Prostate gland (tissue), 2 donors: ENCODE measurements around the gene LHX6. TPM values are rescaled to one million over a fixed set of nuclear protein-coding genes. Genes with fewer than 3 reads are reported as not detected.

Source experiments
- DNase-seq: peaks from one replicate; pipeline ENCODE4 v3.0.0-alpha.2; 2019; ENCODE audit warnings: low spot score
- H3K27ac ChIP-seq, 2 donors: fragments of 200-600 bp; sonication (generic); 2 replicates each; pipeline ENCODE4 v1.5.1; 2017 to 2019
- H3K27me3 ChIP-seq: fragments of 200-600 bp; sonication (generic); replicated peaks from 2 replicates; pipeline ENCODE4 v1.5.1; 2019; ENCODE audit not compliant: insufficient read depth
- H3K36me3 ChIP-seq, 2 donors: fragments of 200-600 bp; sonication (generic); 1 replicate in 1 of 2; 2 replicates in 1 of 2; pipeline versions ENCODE4 v1.5.1 to v1.8.1; 2017 to 2019
- H3K4me1 ChIP-seq: fragments of 200-600 bp; sonication (generic); replicated peaks from 2 replicates; pipeline ENCODE4 v1.5.1; 2019
- H3K4me3 ChIP-seq, 2 donors: fragments of 200-600 bp; sonication (generic); 2 replicates each; pipeline ENCODE4 v1.5.1; 2017 to 2019
- H3K9me3 ChIP-seq: fragments of 200-600 bp; sonication (generic); 2 replicates; pipeline ENCODE4 v1.5.1; 2017
- CTCF ChIP-seq, 4 experiments: fragments of 200-600 bp in 2 of 4; fragments of 450-650 bp in 2 of 4; sonication (generic) in 2 of 4; IDR thresholded peaks; 1 replicate in 3 of 4; 2 replicates in 1 of 4; pipeline ENCODE4 v1.5.1; 2016 to 2019; ENCODE audit warnings: antibody characterized with exemption in 4 of 4, mild to moderate bottlenecking in 2 of 4, moderate library complexity in 2 of 4
- POLR2A ChIP-seq: fragments of 450-650 bp; IDR thresholded peaks from one replicate; pipeline ENCODE4 v1.6.1; 2016; ENCODE audit warnings: antibody characterized with exemption, mild to moderate bottlenecking
- POLR2AphosphoS5 ChIP-seq: sonication (generic); formaldehyde crosslinking; IDR thresholded peaks from one replicate; pipeline ENCODE4 v1.6.1; 2017; ENCODE audit warnings: antibody characterized with exemption
- WGBS: methylation state at CpG from one replicate; pipeline ENCODE4 v1.1.5; 2018; 5-methylcytosine and 5-hydroxymethylcytosine counted together
- intact Hi-C: fragments of 100-400 bp; cut with DNase I; formaldehyde crosslinking; loops from one replicate; pipeline ENCODE4 v1.14.2; 2022
- total RNA-seq, 2 donors: library from RNA; depleted of rRNA; stranded (reverse); fragments of >200 nt; gene quantifications; one replicate each; pipeline ENCODE4 v1.1.0, GENCODE V29; 2016

The LHX6 gene
- total RNA-seq, 2 donors from 2014 or later, result 2.7 to 7.3 TPM

- TF ChIP-seq CTCF (IDR thresholded peaks at IDR 0.05), result no peak
- Histone ChIP-seq H3K4me1 (no peaks in the 10 kb centered on the region), H3K36me3 (no peaks in the 10 kb centered on the region), H3K9me3 (no peaks in the 10 kb centered on the region), H3K4me3 (no peak overlapping the region), H3K27me3 (no peaks in the 10 kb centered on the region), H3K27ac (no peak overlapping the region)
- intact Hi-C loops, result no loop called here
- 83% methylated on average over 7 of the region's 7 CpGs for WGBS
- DNase-seq, result no peak
Measured at GRCh38 chr9:122234022-122234748, 5.4 kb upstream of the LHX6 start.

- TF ChIP-seq POLR2AphosphoS5, result no peak
- TF ChIP-seq CTCF (IDR thresholded peaks at IDR 0.05), result no peak
- TF ChIP-seq POLR2A, result no peak
- Histone ChIP-seq H3K27me3 (no peaks in the 10 kb centered on the region), H3K27ac (no peak overlapping the region), H3K9me3 (no peaks in the 10 kb centered on the region), H3K4me1 (peaks cover 5% of the 10 kb centered on the region), H3K4me3 (no peak overlapping the region), H3K36me3 (no peaks in the 10 kb centered on the region)
- 57% methylated on average over 6 of the region's 6 CpGs for WGBS
- intact Hi-C loops, result no loop called here
- no peak for DNase-seq
Measured at GRCh38 chr9:122232796-122233306, 4.1 kb upstream of the LHX6 start.

- Histone ChIP-seq H3K27me3 (peaks cover 25% of the 10 kb centered on the region), H3K4me1 (peaks cover 5% of the 10 kb centered on the region), H3K9me3 (no peaks in the 10 kb centered on the region), H3K27ac (no peak overlapping the region), H3K36me3 (no peaks in the 10 kb centered on the region), H3K4me3 (no peak overlapping the region)
- no peak for TF ChIP-seq POLR2A
- no peak for TF ChIP-seq CTCF (IDR thresholded peaks at IDR 0.05)
- TF ChIP-seq POLR2AphosphoS5, result no peak
- DNase-seq, result no peak
- intact Hi-C loops, result no loop called here
- 52% methylated on average over 4 of the region's 4 CpGs for WGBS
Measured at GRCh38 chr9:122229485-122229837, 704 bp upstream of the LHX6 start.

- H3K4me1 ChIP-seq, result peaks cover 5% of the 10 kb centered on the region
- H3K4me3 ChIP-seq, result peak overlapping the region; percentile 18 to 33
- no peak overlapping the region for H3K27ac ChIP-seq
- no peaks in the 10 kb centered on the region for H3K9me3 ChIP-seq
- peaks cover 30% of the 10 kb centered on the region for H3K27me3 ChIP-seq
- 2% methylated on average over 38 of the region's 38 CpGs for WGBS
- no peak for TF ChIP-seq POLR2A
- no peak for TF ChIP-seq CTCF (IDR thresholded peaks at IDR 0.05)
- no peak for DNase-seq
- intact Hi-C loops, result no loop called here
- H3K36me3 ChIP-seq, result no peaks in the 10 kb centered on the region
Measured at GRCh38 chr9:122228191-122228567, 578 bp downstream of the LHX6 start.

GRCh38 chr9:122227575-122227900 is 1.2 kb downstream of the LHX6 start:
- Histone ChIP-seq H3K9me3 (no peaks in the 10 kb centered on the region), H3K27me3 (peaks cover 30% of the 10 kb centered on the region), H3K36me3 (no peaks in the 10 kb centered on the region), H3K27ac (no peak overlapping the region), H3K4me3 (peak overlapping the region in 1 of 2 donors; percentile 33), H3K4me1 (peaks cover 5% of the 10 kb centered on the region)
- WGBS, result 7% methylated on average over 10 of the region's 10 CpGs
- intact Hi-C loops, result no loop called here
- TF ChIP-seq POLR2AphosphoS5, result no peak
- TF ChIP-seq POLR2A, result no peak
- TF ChIP-seq CTCF (IDR thresholded peaks at IDR 0.05), result no peak
- no peak for DNase-seq
